Lower lobe of right lung (tissue), 2 donors: ENCODE measurements around the gene MAP4K2. TPM values are rescaled to one million over a fixed set of nuclear protein-coding genes. Genes with fewer than 3 reads are reported as not detected.
A peak's percentile ranks its signal among the peaks of the same experiment; 100 is the strongest.

Source experiments
- ATAC-seq, 2 donors: fragments of 200-7000 bp; cut with Tn5 transposase; one replicate each; pipeline ENCODE4 v1.9.1; 2020 to 2022; ENCODE audit warnings: mild to moderate bottlenecking in 2 of 2, moderate library complexity in 2 of 2
- DNase-seq: peaks from one replicate; pipeline ENCODE4 v3.0.0-alpha.2; 2020
- H3K27ac ChIP-seq: fragments of 200-600 bp; one replicate; pipeline ENCODE4 v1.8.0; 2022
- H3K27me3 ChIP-seq: fragments of 200-600 bp; one replicate; pipeline ENCODE4 v1.8.0; 2022; ENCODE audit warnings: low read depth
- H3K36me3 ChIP-seq: fragments of 200-600 bp; one replicate; pipeline ENCODE4 v1.8.0; 2022; ENCODE audit warnings: mild to moderate bottlenecking
- H3K4me1 ChIP-seq: fragments of 200-600 bp; one replicate; pipeline ENCODE4 v1.8.0; 2022
- H3K4me3 ChIP-seq: fragments of 200-600 bp; one replicate; pipeline ENCODE4 v1.8.0; 2022; ENCODE audit warnings: mild to moderate bottlenecking
- H3K9me3 ChIP-seq: fragments of 200-600 bp; one replicate; pipeline ENCODE4 v1.8.0; 2022
- intact Hi-C: fragments of 100-400 bp; cut with DNase I; formaldehyde crosslinking; loops from one replicate; pipeline ENCODE4 v1.11.0; 2022
- total RNA-seq: library from RNA; stranded (reverse); fragmentation: NEBNext Ultra II Directional; extraction: Animal tissue kit (Norgen Biotek cat#: 25700); gene quantifications from one replicate; pipeline ENCODE4 v1.2.1, GENCODE V29; 2021
- TF ChIP-seq, protein P1 (sequence below): fragments of 200-600 bp; IDR thresholded peaks from one replicate; pipeline ENCODE4 v1.8.0; 2022; ENCODE audit warnings: antibody characterized with exemption, mild to moderate bottlenecking
- donor health status: DM: no; HTN: yes; CAD: no; lungs with severe emphysema.

The MAP4K2 gene
- total RNA-seq, 1 donor from 2014 or later = 29.1 TPM

DNA sequence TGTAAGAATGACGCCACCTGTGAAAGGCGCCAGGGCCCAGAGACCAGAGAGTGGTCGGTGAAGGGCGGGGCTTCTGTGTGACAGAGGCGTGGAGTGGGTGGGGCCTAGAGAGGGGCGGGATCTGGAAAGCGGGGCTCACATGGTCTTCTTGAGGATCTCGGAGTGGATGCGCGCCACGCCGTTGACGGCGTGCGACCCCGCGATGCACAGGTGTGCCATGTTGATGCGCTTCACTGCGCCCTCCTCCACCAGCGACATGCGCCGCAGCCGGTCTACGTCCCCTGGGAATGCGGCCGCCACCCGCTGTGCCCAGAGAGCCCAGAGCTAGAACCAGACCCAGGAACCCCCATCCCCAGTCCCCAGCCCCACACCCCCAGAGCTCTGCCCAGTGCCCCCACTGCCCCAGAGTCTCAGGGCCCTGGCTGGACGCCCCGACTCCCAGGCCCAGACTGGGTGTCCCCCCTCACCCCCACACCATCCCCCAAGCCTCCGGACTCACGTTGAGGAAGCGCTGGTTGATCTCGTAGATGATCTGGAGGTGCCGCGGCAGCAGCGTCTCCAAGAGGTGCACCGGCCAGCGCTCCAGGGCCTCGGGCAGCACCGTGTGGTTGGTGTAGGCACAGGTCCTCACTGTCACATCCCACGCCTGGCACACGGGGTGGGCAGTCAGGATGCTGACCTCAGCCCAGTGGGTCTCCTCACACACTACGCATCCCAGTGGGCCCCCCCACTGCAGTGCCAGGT is 49.5 kb downstream of the MAP4K2 start:
- Histone ChIP-seq H3K27me3 (no peaks in the 10 kb centered on the region), H3K4me3 (no peak overlapping the region), H3K36me3 (no peaks in the 10 kb centered on the region), H3K4me1 (no peaks in the 10 kb centered on the region), H3K9me3 (no peaks in the 10 kb centered on the region), H3K27ac (no peak overlapping the region)
- DNase-seq (no peak), ATAC-seq (peak in 1 of 2 donors; percentile 2)
- TF ChIP-seq, protein P1, sequence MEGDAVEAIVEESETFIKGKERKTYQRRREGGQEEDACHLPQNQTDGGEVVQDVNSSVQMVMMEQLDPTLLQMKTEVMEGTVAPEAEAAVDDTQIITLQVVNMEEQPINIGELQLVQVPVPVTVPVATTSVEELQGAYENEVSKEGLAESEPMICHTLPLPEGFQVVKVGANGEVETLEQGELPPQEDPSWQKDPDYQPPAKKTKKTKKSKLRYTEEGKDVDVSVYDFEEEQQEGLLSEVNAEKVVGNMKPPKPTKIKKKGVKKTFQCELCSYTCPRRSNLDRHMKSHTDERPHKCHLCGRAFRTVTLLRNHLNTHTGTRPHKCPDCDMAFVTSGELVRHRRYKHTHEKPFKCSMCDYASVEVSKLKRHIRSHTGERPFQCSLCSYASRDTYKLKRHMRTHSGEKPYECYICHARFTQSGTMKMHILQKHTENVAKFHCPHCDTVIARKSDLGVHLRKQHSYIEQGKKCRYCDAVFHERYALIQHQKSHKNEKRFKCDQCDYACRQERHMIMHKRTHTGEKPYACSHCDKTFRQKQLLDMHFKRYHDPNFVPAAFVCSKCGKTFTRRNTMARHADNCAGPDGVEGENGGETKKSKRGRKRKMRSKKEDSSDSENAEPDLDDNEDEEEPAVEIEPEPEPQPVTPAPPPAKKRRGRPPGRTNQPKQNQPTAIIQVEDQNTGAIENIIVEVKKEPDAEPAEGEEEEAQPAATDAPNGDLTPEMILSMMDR = no peak
- intact Hi-C loops = no loop called here

DNA sequence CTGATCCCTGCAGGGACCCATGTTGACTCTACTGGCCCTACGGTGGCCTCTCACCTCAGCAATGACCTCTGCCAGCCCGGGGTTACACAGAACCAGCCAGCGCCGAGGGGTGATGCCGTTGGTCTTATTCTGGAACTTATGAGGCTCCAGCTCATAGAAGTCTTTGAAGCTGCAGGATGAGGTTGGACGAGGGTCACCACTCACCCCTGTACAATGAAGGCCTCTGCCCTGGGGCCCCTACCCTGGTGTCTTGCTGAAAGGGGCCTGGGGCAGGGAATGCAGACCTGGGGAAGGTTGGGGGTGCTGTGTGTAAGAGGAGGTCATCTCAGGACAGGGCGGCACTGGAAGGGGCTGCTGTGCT is 50.0 kb downstream of the MAP4K2 start:
- intact Hi-C loops = no loop called here
- peak in 1 of 2 donors; percentile 8 for ATAC-seq
- Histone ChIP-seq H3K36me3 (no peaks in the 10 kb centered on the region), H3K4me1 (no peaks in the 10 kb centered on the region), H3K4me3 (no peak overlapping the region), H3K27ac (no peak overlapping the region), H3K27me3 (no peaks in the 10 kb centered on the region), H3K9me3 (no peaks in the 10 kb centered on the region)
- no peak for DNase-seq
- TF ChIP-seq, protein P1 = no peak

GRCh38 chr11:64752175-64752970 is 50.6 kb downstream of the MAP4K2 start:
- Histone ChIP-seq H3K27me3 (no peaks in the 10 kb centered on the region), H3K9me3 (no peaks in the 10 kb centered on the region), H3K36me3 (no peaks in the 10 kb centered on the region), H3K27ac (no peak overlapping the region), H3K4me1 (no peaks in the 10 kb centered on the region), H3K4me3 (no peak overlapping the region)
- no peak for ATAC-seq
- intact Hi-C loops = no loop called here
- TF ChIP-seq, protein P1 = no peak
- DNase-seq = no peak

GRCh38 chr11:64751580-64751979 is 51.4 kb downstream of the MAP4K2 start:
- no peaks in the 10 kb centered on the region for H3K9me3 ChIP-seq
- DNase-seq (no peak), ATAC-seq (no peak)

GRCh38 chr11:64751136-64751535 is 51.9 kb downstream of the MAP4K2 start:
- H3K27me3 ChIP-seq = no peaks in the 10 kb centered on the region
- H3K36me3 ChIP-seq = no peaks in the 10 kb centered on the region
- intact Hi-C loops = no loop called here
- H3K27ac ChIP-seq = no peak overlapping the region
- no peaks in the 10 kb centered on the region for H3K4me1 ChIP-seq
- DNase-seq (no peak), ATAC-seq (no peak)
- H3K9me3 ChIP-seq = no peaks in the 10 kb centered on the region
- no peak overlapping the region for H3K4me3 ChIP-seq
- TF ChIP-seq, protein P1 = no peak

More at GRCh38 chr11:64751580-64751979, 51.4 kb downstream of the MAP4K2 start:
- Histone ChIP-seq H3K4me3 (no peak overlapping the region), H3K4me1 (no peaks in the 10 kb centered on the region), H3K36me3 (no peaks in the 10 kb centered on the region), H3K27ac (no peak overlapping the region), H3K27me3 (no peaks in the 10 kb centered on the region)
- intact Hi-C loops = no loop called here
- TF ChIP-seq, protein P1 = no peak
